Gastrocnemius medialis (tissue), 4 donors: ENCODE measurements around the gene PARD3. TPM values are rescaled to one million over a fixed set of nuclear protein-coding genes. Genes with fewer than 3 reads are reported as not detected.

Source experiments
- ATAC-seq, 2 donors: fragments of 150-250 bp; one replicate each; pipeline ENCODE4 v1.9.1; 2016
- DNase-seq, 2 donors: peaks; one replicate each; pipeline ENCODE4 v3.0.0-alpha.2; 2019
- H3K27ac ChIP-seq, 4 donors: fragments of 200-600 bp; sonication (generic); 1 replicate in 1 of 4; 2 replicates in 3 of 4; pipeline ENCODE4 v1.5.1; 2016 to 2018; ENCODE audit warnings: mild to moderate bottlenecking in 2 of 4, moderate library complexity in 1 of 4
- H3K27me3 ChIP-seq, 3 donors: fragments of 200-600 bp; sonication (generic) in 2 of 3; 1 replicate in 1 of 3; 2 replicates in 2 of 3; pipeline versions ENCODE4 v1.5.1 to v1.6.0; 2016 to 2019; ENCODE audit warnings: mild to moderate bottlenecking in 1 of 3, moderate library complexity in 1 of 3
- H3K36me3 ChIP-seq, 2 donors: fragments of 200-600 bp; sonication (generic) in 1 of 2; one replicate each; pipeline ENCODE4 v1.5.1; 2017 to 2018
- H3K4me1 ChIP-seq, 2 donors: fragments of 200-600 bp; sonication (generic) in 1 of 2; one replicate each; pipeline ENCODE4 v1.5.1; 2016 to 2017; ENCODE audit warnings: mild to moderate bottlenecking in 2 of 2
- H3K4me3 ChIP-seq, 4 donors: fragments of 200-600 bp; sonication (generic) in 3 of 4; 1 replicate in 1 of 4; 2 replicates in 3 of 4; pipeline ENCODE4 v1.5.1; 2016 to 2019; ENCODE audit warnings: mild to moderate bottlenecking in 2 of 4
- H3K9me3 ChIP-seq, 3 donors: fragments of 200-600 bp; sonication (generic) in 2 of 3; 1 replicate in 1 of 3; 2 replicates in 2 of 3; pipeline ENCODE4 v1.5.1; 2016 to 2019
- POLR2A ChIP-seq, 2 donors: fragments of 450-650 bp; IDR thresholded peaks; one replicate each; pipeline ENCODE4 v1.6.1; 2017; ENCODE audit warnings: antibody characterized with exemption in 2 of 2, mild to moderate bottlenecking in 2 of 2, moderate library complexity in 2 of 2
- in situ Hi-C, 4 donors: fragments of 200-750 bp; cut with MboI; loops; one replicate each; pipeline versions ENCODE4 v1.15.0 to v1.8.0; 2017; ENCODE audit warnings: low sequenced_read_pairs in 4 of 4
- intact Hi-C: fragments of 100-400 bp; cut with DNase I; formaldehyde crosslinking; loops from one replicate; pipeline ENCODE4 v1.15.1; 2023; ENCODE audit warnings: low total_unique reads
- total RNA-seq, 4 donors: library from RNA; depleted of rRNA; stranded (reverse); fragments of >200 nt; gene quantifications; one replicate each; pipeline versions ENCODE4 v1.1.0 to v1.2.3, GENCODE V29; 2016
- TF ChIP-seq, protein P1 (sequence below), 5 experiments: fragments of 450-650 bp in 3 of 5; fragments of 200-600 bp in 2 of 5; sonication (generic) in 2 of 5; IDR thresholded peaks in 4 of 5; conservative IDR thresholded peaks in 1 of 5; 1 replicate in 4 of 5; 2 replicates in 1 of 5; pipeline ENCODE4 v1.5.1; 2016 to 2019; ENCODE audit warnings: antibody characterized with exemption in 5 of 5, mild to moderate bottlenecking in 3 of 5, moderate library complexity in 3 of 5

Gene PARD3
- total RNA-seq, 4 donors from 2014 or later = 64.6 to 75.8 (median 68.3) TPM

DNA sequence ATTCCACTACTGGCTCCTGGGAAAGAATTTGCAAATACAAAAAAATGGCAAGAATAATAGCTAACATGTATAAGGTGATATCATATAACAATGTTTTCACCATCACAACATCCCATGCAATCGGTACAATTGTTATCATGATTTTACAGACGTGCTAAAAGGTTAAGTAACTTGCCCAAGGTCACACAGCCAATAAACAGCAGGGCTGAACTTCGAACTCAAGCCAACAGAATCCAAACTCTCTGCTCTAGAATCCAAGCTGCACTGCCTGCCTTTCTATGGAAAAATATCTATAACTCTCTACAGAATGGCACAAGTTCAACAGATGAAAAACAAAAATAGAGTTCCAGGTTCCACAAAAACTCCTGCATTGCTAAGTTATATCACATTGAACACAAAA is 160.9 kb downstream of the PARD3 start:
- Histone ChIP-seq H3K27me3 (no peaks in the 10 kb centered on the region), H3K4me1 (peaks cover 9 to 13% of the 10 kb centered on the region in 2 donors), H3K4me3 (no peak overlapping the region), H3K36me3 (no peaks in the 10 kb centered on the region), H3K27ac (no peak overlapping the region), H3K9me3 (no peaks in the 10 kb centered on the region)
- in situ Hi-C loops (loop anchor here in 3 of 4 donors (10.0 to 25.0 kb wide), 5 partner anchors 158 to 308 kb away; partner anchors contain the start of gene PARD3 (in 2 of the 3)), intact Hi-C loops (no loop called here)
- TF ChIP-seq POLR2A (IDR thresholded peaks at IDR 0.05) = no peak
- TF ChIP-seq, protein P1, sequence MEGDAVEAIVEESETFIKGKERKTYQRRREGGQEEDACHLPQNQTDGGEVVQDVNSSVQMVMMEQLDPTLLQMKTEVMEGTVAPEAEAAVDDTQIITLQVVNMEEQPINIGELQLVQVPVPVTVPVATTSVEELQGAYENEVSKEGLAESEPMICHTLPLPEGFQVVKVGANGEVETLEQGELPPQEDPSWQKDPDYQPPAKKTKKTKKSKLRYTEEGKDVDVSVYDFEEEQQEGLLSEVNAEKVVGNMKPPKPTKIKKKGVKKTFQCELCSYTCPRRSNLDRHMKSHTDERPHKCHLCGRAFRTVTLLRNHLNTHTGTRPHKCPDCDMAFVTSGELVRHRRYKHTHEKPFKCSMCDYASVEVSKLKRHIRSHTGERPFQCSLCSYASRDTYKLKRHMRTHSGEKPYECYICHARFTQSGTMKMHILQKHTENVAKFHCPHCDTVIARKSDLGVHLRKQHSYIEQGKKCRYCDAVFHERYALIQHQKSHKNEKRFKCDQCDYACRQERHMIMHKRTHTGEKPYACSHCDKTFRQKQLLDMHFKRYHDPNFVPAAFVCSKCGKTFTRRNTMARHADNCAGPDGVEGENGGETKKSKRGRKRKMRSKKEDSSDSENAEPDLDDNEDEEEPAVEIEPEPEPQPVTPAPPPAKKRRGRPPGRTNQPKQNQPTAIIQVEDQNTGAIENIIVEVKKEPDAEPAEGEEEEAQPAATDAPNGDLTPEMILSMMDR (IDR thresholded peaks at IDR 0.05 in 4 of 5, conservative IDR thresholded peaks at IDR 0.05 in 1 of 5) = no peak
- no peak for DNase-seq
- no peak for ATAC-seq

DNA sequence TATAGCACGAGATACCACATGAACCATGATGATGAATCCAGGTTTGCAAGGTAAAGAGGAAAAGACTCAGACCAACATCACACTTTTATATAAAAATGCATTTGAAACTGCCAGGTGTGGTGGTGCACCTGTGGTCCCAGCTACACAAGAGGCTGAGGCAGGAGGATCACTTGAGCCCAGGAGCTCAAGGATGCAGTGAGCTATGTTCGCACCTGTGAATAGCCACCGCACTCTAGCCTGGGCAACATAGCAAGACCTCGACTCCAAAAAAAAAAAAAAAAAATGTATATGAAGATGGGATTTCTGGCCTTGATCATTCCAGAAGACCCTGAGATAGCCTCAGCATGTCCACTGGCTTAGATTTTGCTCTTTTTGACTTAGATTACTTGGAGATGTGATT is 161.6 kb downstream of the PARD3 start:
- H3K9me3 ChIP-seq = no peaks in the 10 kb centered on the region
- H3K4me3 ChIP-seq = no peak overlapping the region
- H3K27me3 ChIP-seq = no peaks in the 10 kb centered on the region
- no peak for ATAC-seq
- peaks cover 9 to 13% of the 10 kb centered on the region in 2 donors for H3K4me1 ChIP-seq
- in situ Hi-C loops = loop anchor here in 3 of 4 donors (10.0 to 25.0 kb wide), 5 partner anchors 159 to 309 kb away; partner anchors contain the start of gene PARD3 (in 2 of the 3)
- intact Hi-C loops = no loop called here
- no peak for DNase-seq
- no peaks in the 10 kb centered on the region for H3K36me3 ChIP-seq
- no peak overlapping the region for H3K27ac ChIP-seq
- TF ChIP-seq, protein P1 (IDR thresholded peaks at IDR 0.05 in 4 of 5, conservative IDR thresholded peaks at IDR 0.05 in 1 of 5) = no peak
- TF ChIP-seq POLR2A (IDR thresholded peaks at IDR 0.05) = no peak

DNA sequence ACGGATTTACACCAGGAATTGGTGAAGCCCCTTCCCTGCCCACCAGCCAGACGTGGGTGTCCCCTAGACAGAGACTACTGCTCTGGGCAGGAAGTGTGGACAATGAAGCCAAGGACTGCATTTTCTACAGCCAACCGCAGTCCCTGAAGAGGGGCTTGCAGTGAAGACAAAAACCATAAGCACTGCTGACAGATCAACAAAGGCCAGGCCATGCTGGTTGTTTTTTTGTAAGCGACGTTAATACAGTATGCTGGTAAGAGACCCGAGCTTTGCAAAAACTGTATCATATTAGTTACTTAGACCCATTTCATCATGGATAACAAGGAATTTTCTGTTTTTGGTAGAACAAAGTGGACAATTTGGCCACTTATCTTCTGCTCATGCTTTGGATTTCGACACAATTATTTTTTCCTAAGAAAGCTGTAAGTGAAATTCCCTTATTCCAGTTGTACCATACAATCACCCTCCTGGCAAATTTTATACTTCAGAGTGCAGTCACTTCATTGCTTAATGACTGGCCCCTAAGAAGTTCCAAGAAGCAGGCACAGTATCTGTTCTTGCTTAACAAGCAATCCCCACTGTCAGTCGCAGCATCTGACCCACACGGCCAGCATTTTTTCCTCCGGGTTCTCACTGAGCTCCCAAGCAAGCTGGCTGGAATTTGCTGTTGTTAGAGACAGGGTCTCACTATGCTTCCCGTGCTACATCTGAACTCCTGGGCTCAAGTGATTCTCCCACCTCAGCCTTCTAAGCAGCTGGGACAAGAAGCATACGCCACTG is 163.5 kb downstream of the PARD3 start:
- ATAC-seq = no peak
- intact Hi-C loops (no loop called here), in situ Hi-C loops (loop anchor here in 3 of 4 donors (10.0 to 25.0 kb wide), 5 partner anchors 161 to 311 kb away; partner anchors contain the start of gene PARD3 (in 2 of the 3))
- no peaks in the 10 kb centered on the region for H3K9me3 ChIP-seq
- no peak overlapping the region for H3K4me3 ChIP-seq
- TF ChIP-seq, protein P1 (IDR thresholded peaks at IDR 0.05 in 4 of 5, conservative IDR thresholded peaks at IDR 0.05 in 1 of 5) = no peak
- no peak overlapping the region for H3K27ac ChIP-seq
- no peak for DNase-seq
- no peaks in the 10 kb centered on the region for H3K36me3 ChIP-seq
- H3K4me1 ChIP-seq = peaks cover 9 to 20% of the 10 kb centered on the region in 2 donors
- no peaks in the 10 kb centered on the region for H3K27me3 ChIP-seq

DNA sequence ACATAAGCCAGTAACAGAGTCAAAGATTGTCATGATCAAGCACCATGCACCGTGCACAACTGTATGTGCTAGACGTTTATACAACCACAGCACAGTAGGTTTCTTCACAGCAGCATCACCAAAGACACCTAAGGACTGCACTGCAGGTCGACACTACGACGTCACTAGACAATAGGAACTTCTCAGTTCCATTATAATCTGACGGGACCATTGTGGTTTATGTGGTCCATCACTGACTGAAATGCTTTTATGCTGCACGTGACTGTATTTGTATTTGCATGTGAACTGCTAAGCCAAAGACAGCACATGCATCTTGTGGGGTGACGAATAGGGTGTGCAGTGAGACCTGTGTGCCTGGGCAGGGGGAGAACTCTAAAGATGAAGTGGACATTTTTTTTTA is 164.9 kb downstream of the PARD3 start:
- intact Hi-C loops = no loop called here
- Histone ChIP-seq H3K4me3 (no peak overlapping the region), H3K36me3 (no peaks in the 10 kb centered on the region), H3K4me1 (peaks cover 9 to 13% of the 10 kb centered on the region in 2 donors), H3K27ac (no peak overlapping the region), H3K27me3 (no peaks in the 10 kb centered on the region), H3K9me3 (no peaks in the 10 kb centered on the region)
- no peak for DNase-seq
- no peak for ATAC-seq
- in situ Hi-C loops = loop anchor here in 3 of 4 donors (10.0 to 25.0 kb wide), 5 partner anchors 162 to 312 kb away; partner anchors contain the start of gene PARD3 (in 2 of the 3)
- TF ChIP-seq, protein P1 (IDR thresholded peaks at IDR 0.05 in 4 of 5, conservative IDR thresholded peaks at IDR 0.05 in 1 of 5) = no peak
- no peak for TF ChIP-seq POLR2A (IDR thresholded peaks at IDR 0.05)
